ENCODE data around the gene ALPL.

Gene ALPL

GRCh38 chr1:21621761-21622436 is 112.7 kb downstream of the ALPL start:
- no peak for DNase-seq

DNA sequence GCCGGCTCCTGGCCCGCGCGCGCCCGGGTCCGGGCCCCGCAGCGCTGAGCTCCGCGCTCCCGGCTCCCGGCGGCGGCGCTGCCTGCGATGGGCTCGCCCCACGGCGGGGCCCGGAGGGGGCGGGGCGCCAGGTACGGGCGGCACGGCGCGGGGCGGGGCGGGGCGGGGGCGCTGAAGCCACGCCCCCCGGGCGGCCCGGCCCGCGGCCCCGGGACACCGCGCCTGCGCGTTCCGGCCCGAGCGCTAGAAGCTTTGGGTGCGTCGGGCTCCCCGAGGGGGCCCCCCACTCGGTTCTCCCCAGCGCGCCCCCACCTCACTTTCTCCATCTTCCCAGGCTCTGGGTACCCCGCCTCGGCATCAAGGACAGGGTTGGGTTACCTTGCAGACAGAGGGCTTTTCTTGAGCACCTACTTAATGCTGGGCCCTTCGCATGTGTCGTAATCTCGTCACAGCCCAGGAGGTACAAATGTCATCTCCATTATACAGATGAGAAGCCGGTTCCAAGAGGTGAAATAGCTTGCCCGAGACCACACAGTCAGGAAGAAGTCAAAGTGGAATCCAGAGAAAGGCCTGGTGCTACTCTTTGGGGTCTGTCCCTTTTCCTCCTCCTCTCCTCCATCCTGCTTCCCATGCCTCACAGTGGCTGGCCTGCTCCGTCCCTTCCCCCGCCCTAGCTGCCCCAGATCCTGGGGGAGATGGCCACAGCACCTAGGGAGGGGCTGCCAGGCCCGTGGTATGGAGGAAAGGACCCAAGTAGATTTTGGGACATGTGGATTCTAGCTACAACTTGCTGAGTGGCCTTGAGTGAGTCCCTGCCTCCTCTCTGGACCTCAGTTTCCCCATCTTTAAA is 113.5 kb downstream of the ALPL start:
- peak; percentile 43 to 57 for DNase-seq

DNA sequence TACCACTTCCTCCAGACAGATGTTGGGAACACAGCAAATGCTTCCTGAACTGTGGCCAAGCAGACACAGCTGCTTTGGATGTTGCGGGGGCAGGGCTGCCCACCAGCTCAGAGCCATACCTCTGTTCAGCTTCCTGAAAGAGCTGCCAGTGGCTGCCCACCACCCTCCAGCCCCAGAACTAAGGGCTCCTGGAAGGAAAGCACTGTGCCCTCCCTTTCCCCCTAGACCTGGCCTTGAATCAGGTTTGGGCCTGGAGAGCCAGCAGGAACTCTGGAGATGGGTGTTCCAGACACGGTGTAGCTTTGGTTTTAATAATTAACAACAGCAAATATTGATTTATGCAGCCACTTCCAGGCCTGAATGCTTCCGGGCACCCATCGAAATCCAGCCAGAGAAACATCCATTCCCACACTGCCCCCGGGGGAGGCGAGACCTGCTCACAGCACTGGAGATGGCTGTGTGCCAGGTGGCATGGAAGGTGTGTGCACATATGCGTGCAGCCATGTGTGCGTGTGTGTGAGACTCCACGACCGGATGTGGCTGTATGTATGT is 114.3 kb downstream of the ALPL start:
- DNase-seq, result no peak

GRCh38 chr1:21624571-21625389 is 115.6 kb downstream of the ALPL start:
- DNase-seq, result no peak

GRCh38 chr1:21625390-21626190 is 116.4 kb downstream of the ALPL start:
- no peak for DNase-seq

DNA sequence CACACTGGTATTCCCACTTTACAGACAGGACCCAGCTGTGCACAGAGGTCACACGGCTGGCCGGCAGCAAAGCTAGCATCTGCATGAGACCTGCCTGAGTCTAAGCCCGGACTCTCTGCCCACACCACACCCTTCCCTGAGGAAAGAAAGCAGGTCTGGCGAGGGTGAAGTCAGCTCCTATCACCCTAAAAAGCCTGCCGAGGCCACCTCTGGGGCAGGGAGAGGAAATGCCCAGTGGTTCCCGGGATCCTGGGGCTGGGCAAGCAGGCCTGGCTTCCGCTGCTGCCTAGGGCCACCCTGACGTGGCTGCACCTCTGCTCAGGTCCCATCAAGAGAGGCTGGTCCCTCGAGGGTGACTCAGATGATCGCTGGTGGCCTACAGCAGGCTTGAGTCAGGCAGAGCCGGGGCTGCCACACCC is 117.7 kb downstream of the ALPL start:
- no peak for DNase-seq

Measured in stimulated activated CD4-positive, alpha-beta T cell treated with anti-CD3 and anti-CD28 coated beads, Interleukin-2, amount 100 ng/mL, for 48 hours (primary cell).